Liver (tissue), 3 donors: ENCODE results near the gene FAM156A.

Experiments
- CTCF ChIP-seq: fragments of 150-350 bp; IDR thresholded peaks from 2 replicates; pipeline ENCODE4 v1.5.1; 2017; ENCODE audit warnings: improper control_type of control experiment, low read depth, low read length; ENCODE audit not compliant: missing input control
- FOXA1 ChIP-seq: IDR thresholded peaks from 2 replicates; pipeline ENCODE4 v1.6.1; 2016; ENCODE audit warnings: antibody characterized with exemption
- GABPA ChIP-seq, 2 donors: IDR thresholded peaks in 1 of 2; conservative IDR thresholded peaks in 1 of 2; 2 replicates each; pipeline ENCODE4 v1.6.1; 2016; ENCODE audit warnings: antibody characterized with exemption in 2 of 2, mild to moderate bottlenecking in 1 of 2, moderate library complexity in 1 of 2
- HNF4G ChIP-seq: IDR thresholded peaks from 2 replicates; pipeline ENCODE4 v1.6.1; 2016; ENCODE audit warnings: antibody characterized with exemption
- JUND ChIP-seq, 2 donors: IDR thresholded peaks; 2 replicates each; pipeline ENCODE4 v1.6.1; 2016; ENCODE audit warnings: antibody characterized with exemption in 2 of 2
- MAX ChIP-seq: IDR thresholded peaks from 2 replicates; pipeline ENCODE4 v1.6.1; 2016; ENCODE audit warnings: antibody characterized with exemption
- REST ChIP-seq: IDR thresholded peaks from 2 replicates; pipeline ENCODE4 v1.6.1; 2016; ENCODE audit warnings: antibody characterized with exemption, mild to moderate bottlenecking
- TAF1 ChIP-seq: conservative IDR thresholded peaks from 2 replicates; pipeline ENCODE4 v1.6.1; 2016; ENCODE audit warnings: antibody characterized with exemption, mild to moderate bottlenecking
- YY1 ChIP-seq: IDR thresholded peaks from 2 replicates; pipeline ENCODE4 v1.6.1; 2016; ENCODE audit warnings: antibody characterized with exemption, mild to moderate bottlenecking
- donor health status: healthy.
- donor health status: healthy.

- TF ChIP-seq JUND (IDR thresholded peaks at IDR 0.05): no peak
- TF ChIP-seq CTCF: no peak
- TF ChIP-seq FOXA1: no peak
- TF ChIP-seq MAX: no peak
- TF ChIP-seq HNF4G: no peak
- TF ChIP-seq TAF1: no peak
- TF ChIP-seq YY1: no peak
- TF ChIP-seq REST: no peak
- no peak for TF ChIP-seq GABPA (IDR thresholded peaks at IDR 0.05 in 1 of 2, conservative IDR thresholded peaks at IDR 0.05 in 1 of 2)
Observed at GRCh38 chrX:53005327-53005726, 47.0 kb upstream of the FAM156A start.
